ENCODE results near the gene TTN. TPM values are rescaled to one million over a fixed set of nuclear protein-coding genes. Genes with fewer than 3 reads are reported as not detected.

TTN gene
- total and polyA plus RNA-seq, 10 of the 15 experiments (the other 5 are each of a cell fraction or from before 2014, with no cell fraction given): 0.15 to 9.0 (median 1.8) TPM

DNA sequence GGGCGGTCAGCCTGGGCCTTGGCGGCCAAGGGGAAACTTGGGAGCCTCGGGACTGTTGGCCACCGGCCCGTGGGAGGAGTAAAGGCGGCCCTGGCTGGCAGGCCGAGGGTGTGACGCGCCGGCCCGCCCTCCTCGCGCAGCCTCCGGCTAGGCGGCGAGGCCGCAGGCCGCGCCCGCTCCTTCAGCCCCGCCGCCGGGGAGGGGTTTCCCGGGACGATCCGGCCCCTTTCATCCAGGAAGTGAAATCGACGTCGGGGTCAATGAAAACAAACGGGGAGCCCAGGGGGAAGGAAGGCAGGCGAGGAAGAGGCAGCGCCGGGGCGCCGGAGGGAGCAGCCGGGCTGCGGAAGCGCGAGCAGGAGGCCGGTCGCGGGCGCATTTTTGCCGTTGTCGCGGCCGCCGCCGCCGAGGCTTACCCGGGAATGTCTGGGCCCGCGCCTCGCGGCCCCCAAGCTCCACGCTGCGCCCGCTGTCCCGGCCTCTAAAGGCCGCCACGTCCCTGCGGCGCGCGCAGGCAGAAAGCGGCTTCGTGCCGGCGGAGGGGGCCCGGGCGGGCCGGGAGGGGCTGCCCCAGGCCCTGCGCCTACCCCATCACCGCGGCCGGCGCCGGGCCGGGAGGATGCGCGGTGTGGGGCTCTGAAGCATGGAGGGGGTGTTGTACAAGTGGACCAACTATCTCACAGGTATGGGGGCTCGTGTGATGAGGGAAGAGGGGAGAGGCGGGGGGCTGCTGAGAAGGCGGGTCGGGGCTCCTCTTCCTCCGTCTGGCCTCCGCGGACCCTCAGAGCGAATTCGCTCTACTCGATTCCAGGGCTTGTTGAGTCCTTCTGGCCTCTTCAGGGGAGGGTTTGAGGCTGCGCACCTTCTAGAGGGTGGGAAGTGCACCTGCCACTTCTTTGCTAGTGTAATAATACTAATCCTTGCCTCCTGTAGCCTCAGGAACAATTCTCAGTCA, 326.7 kb downstream of the TTN start, which contains the start of gene PLEKHA3 (continued):
- TF ChIP-seq, protein P1, sequence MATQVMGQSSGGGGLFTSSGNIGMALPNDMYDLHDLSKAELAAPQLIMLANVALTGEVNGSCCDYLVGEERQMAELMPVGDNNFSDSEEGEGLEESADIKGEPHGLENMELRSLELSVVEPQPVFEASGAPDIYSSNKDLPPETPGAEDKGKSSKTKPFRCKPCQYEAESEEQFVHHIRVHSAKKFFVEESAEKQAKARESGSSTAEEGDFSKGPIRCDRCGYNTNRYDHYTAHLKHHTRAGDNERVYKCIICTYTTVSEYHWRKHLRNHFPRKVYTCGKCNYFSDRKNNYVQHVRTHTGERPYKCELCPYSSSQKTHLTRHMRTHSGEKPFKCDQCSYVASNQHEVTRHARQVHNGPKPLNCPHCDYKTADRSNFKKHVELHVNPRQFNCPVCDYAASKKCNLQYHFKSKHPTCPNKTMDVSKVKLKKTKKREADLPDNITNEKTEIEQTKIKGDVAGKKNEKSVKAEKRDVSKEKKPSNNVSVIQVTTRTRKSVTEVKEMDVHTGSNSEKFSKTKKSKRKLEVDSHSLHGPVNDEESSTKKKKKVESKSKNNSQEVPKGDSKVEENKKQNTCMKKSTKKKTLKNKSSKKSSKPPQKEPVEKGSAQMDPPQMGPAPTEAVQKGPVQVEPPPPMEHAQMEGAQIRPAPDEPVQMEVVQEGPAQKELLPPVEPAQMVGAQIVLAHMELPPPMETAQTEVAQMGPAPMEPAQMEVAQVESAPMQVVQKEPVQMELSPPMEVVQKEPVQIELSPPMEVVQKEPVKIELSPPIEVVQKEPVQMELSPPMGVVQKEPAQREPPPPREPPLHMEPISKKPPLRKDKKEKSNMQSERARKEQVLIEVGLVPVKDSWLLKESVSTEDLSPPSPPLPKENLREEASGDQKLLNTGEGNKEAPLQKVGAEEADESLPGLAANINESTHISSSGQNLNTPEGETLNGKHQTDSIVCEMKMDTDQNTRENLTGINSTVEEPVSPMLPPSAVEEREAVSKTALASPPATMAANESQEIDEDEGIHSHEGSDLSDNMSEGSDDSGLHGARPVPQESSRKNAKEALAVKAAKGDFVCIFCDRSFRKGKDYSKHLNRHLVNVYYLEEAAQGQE (IDR thresholded peaks at IDR 0.05; ENCODE audit: low read depth, low read length): no peak
- TF ChIP-seq NFXL1 (IDR thresholded peaks at IDR 0.05; ENCODE audit: borderline replicate concordance) (no peak), ZNF592 (IDR thresholded peaks at IDR 0.05) (no peak), JUNB (IDR thresholded peaks at IDR 0.05) (no peak), RB1 (IDR thresholded peaks at IDR 0.05; ENCODE audit: borderline replicate concordance) (0 out of 2 replicates have a peak, but pooled peaks have one; percentile 14), CREM (IDR thresholded peaks at IDR 0.05; ENCODE audit: low read depth) (peak; percentile 38; the same call in 1 of the 2 replicates)
- TF ChIP-seq, protein P2, sequence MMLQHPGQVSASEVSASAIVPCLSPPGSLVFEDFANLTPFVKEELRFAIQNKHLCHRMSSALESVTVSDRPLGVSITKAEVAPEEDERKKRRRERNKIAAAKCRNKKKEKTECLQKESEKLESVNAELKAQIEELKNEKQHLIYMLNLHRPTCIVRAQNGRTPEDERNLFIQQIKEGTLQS (IDR thresholded peaks at IDR 0.05; ENCODE audit: borderline replicate concordance, extremely low read depth, low read depth, low read length): no peak

Data from GM12878 (cell line).